ENCODE data around the gene CD180.

CD180 gene

GRCh38 chr5:67196537-67197059 lies at the start of gene CD180:
Gene CD180, minus strand, starts transcription at chr5:67196799. Its CDS starts 158 bp downstream, at chr5:67196641.
- DNase-seq = no peak

GRCh38 chr5:67246108-67246507 lies 49.5 kb upstream of the CD180 start:
- no peak for DNase-seq

- no peak for DNase-seq
Measured at GRCh38 chr5:67245259-67245846, 48.8 kb upstream of the CD180 start.

- DNase-seq = no peak
Measured at GRCh38 chr5:67244345-67244793, 47.8 kb upstream of the CD180 start.

- DNase-seq = no peak
Measured at GRCh38 chr5:67243944-67244343, 47.3 kb upstream of the CD180 start.

GRCh38 chr5:67243349-67243748 lies 46.8 kb upstream of the CD180 start:
- DNase-seq = no peak

- no peak for DNase-seq
Measured at GRCh38 chr5:67241326-67241725, 44.7 kb upstream of the CD180 start.

- no peak for DNase-seq
Measured at GRCh38 chr5:67240846-67241245, 44.2 kb upstream of the CD180 start.

- no peak for DNase-seq
Measured at GRCh38 chr5:67240065-67240464, 43.5 kb upstream of the CD180 start.

- DNase-seq = no peak
Measured at GRCh38 chr5:67238191-67238590, 41.6 kb upstream of the CD180 start.

- DNase-seq = no peak
Measured at GRCh38 chr5:67235399-67236110, 39.0 kb upstream of the CD180 start.

GRCh38 chr5:67234671-67235176 lies 38.1 kb upstream of the CD180 start:
- DNase-seq = no peak

- DNase-seq = no peak
Measured at GRCh38 chr5:67233075-67233474, 36.5 kb upstream of the CD180 start.

GRCh38 chr5:67223211-67223610 lies 26.6 kb upstream of the CD180 start:
- no peak for DNase-seq

GRCh38 chr5:67222243-67223025 lies 25.8 kb upstream of the CD180 start:
- no peak for DNase-seq

- no peak for DNase-seq
Measured at GRCh38 chr5:67221487-67222242, 25.1 kb upstream of the CD180 start.

GRCh38 chr5:67216564-67216963 lies 20.0 kb upstream of the CD180 start:
- DNase-seq = no peak

GRCh38 chr5:67215519-67216471 lies 19.2 kb upstream of the CD180 start:
- no peak for DNase-seq

GRCh38 chr5:67214707-67215447 lies 18.3 kb upstream of the CD180 start:
- no peak for DNase-seq

- no peak for DNase-seq
Measured at GRCh38 chr5:67214036-67214435, 17.4 kb upstream of the CD180 start.

- no peak for DNase-seq
Measured at GRCh38 chr5:67211926-67212325, 15.3 kb upstream of the CD180 start.

All from GF-D8 (cell line).